Suppressor macrophage treated with lipopolysaccharide for 1 hour (primary cell): ENCODE results near the gene GAA.

Experiments used
- DNase-seq, 3 donors: peaks; one replicate each; pipeline ENCODE4 v3.0.0-alpha.2; 2020 to 2022

The GAA gene

GRCh38 chr17:80104956-80105375 lies 3.6 kb downstream of the GAA start:
- DNase-seq = no peak

GRCh38 chr17:80105762-80106161 lies 4.4 kb downstream of the GAA start:
- DNase-seq = no peak

GRCh38 chr17:80106176-80106575 lies 4.8 kb downstream of the GAA start:
- DNase-seq = no peak

- no peak for DNase-seq
These were observed 5.4 kb downstream of the GAA start for GRCh38 chr17:80106751-80107150.

GRCh38 chr17:80107231-80108021 lies 6.0 kb downstream of the GAA start:
- DNase-seq = no peak

GRCh38 chr17:80108036-80108971 lies 6.9 kb downstream of the GAA start:
- DNase-seq = no peak

- DNase-seq = no peak
These were observed 7.8 kb downstream of the GAA start for GRCh38 chr17:80109066-80109660.

GRCh38 chr17:80109713-80110446 lies 8.5 kb downstream of the GAA start:
- DNase-seq = no peak

GRCh38 chr17:80110447-80110812 lies 9.0 kb downstream of the GAA start:
- no peak for DNase-seq

GRCh38 chr17:80110927-80111701 lies 9.7 kb downstream of the GAA start:
- no peak for DNase-seq

GRCh38 chr17:80111702-80112470 lies 10.5 kb downstream of the GAA start:
- no peak for DNase-seq

- no peak for DNase-seq
These were observed 11.2 kb downstream of the GAA start for GRCh38 chr17:80112471-80113032.

GRCh38 chr17:80113033-80113484 lies 11.7 kb downstream of the GAA start:
- DNase-seq = no peak

- no peak for DNase-seq
These were observed 13.4 kb downstream of the GAA start for GRCh38 chr17:80114758-80115157.

GRCh38 chr17:80115159-80115558 lies 13.8 kb downstream of the GAA start:
- no peak for DNase-seq

GRCh38 chr17:80116276-80116920 lies 15.0 kb downstream of the GAA start:
- DNase-seq = no peak

GRCh38 chr17:80116921-80117380 lies 15.6 kb downstream of the GAA start:
- DNase-seq = no peak

- DNase-seq = no peak
These were observed 16.4 kb downstream of the GAA start for GRCh38 chr17:80117491-80118401.
